HG02759 (cell line): ENCODE data around the gene NPHP4.

Source experiments
- ATAC-seq: cut with Tn5 transposase; IDR thresholded peaks from one replicate; pipeline ENCODE4 v1.9.1; 2021; ENCODE audit warnings: mild to moderate bottlenecking, moderate library complexity; ENCODE audit not compliant: unreplicated experiment

Gene NPHP4

GRCh38 chr1:6004412-6005123 lies 12.3 kb upstream of the NPHP4 start:
- no peak for ATAC-seq

- no peak for ATAC-seq
These were observed 11.6 kb upstream of the NPHP4 start for GRCh38 chr1:6003568-6004411.

GRCh38 chr1:6002714-6003501 lies 10.7 kb upstream of the NPHP4 start:
- no peak for ATAC-seq

GRCh38 chr1:6001992-6002576 lies 9.9 kb upstream of the NPHP4 start:
- ATAC-seq, result no peak

GRCh38 chr1:6000444-6001288 lies 8.4 kb upstream of the NPHP4 start:
- no peak for ATAC-seq

GRCh38 chr1:5999711-6000443 lies 7.7 kb upstream of the NPHP4 start:
- no peak for ATAC-seq

- no peak for ATAC-seq
These were observed 6.7 kb upstream of the NPHP4 start for GRCh38 chr1:5998906-5999301.

- no peak for ATAC-seq
These were observed 6.1 kb upstream of the NPHP4 start for GRCh38 chr1:5998051-5998905.

- ATAC-seq, result no peak
These were observed 5.1 kb upstream of the NPHP4 start for GRCh38 chr1:5997316-5997715.

GRCh38 chr1:5996641-5997270 lies 4.5 kb upstream of the NPHP4 start:
- no peak for ATAC-seq

GRCh38 chr1:5995871-5996630 lies 3.8 kb upstream of the NPHP4 start:
- ATAC-seq, result no peak

GRCh38 chr1:5994713-5995621 lies 2.7 kb upstream of the NPHP4 start:
- ATAC-seq, result no peak

- ATAC-seq, result no peak
These were observed 1.6 kb upstream of the NPHP4 start for GRCh38 chr1:5993556-5994491.

- ATAC-seq, result no peak
These were observed 760 bp upstream of the NPHP4 start for GRCh38 chr1:5992814-5993555.
